SW 1271 (cell line): ENCODE measurements around the gene FBXW11.
"Not testable (repeated sequence)": the region's sequence is repeated elsewhere in the genome, so short reads cannot be mapped to it uniquely, and the experiment has no call there.

Experiments used
- DNase-seq, 2 experiments: peaks; one replicate each; lab custom pipeline; 2025; lab: John Stamatoyannopoulos, UW

FBXW11 gene

GRCh38 chr5:171954721-171955120 lies 51.7 kb downstream of the FBXW11 start:
- DNase-seq, result peak in 1 of 2 experiments; percentile 69

- peak in 1 of 2 experiments; percentile 69 for DNase-seq
Measured at GRCh38 chr5:171953860-171954701, 52.4 kb downstream of the FBXW11 start.

- DNase-seq, result no peak
Measured at GRCh38 chr5:171952021-171952420, 54.4 kb downstream of the FBXW11 start.

GRCh38 chr5:171951218-171951617 lies 55.2 kb downstream of the FBXW11 start:
- no peak for DNase-seq

- no peak for DNase-seq
Measured at GRCh38 chr5:171946000-171946781, 60.2 kb downstream of the FBXW11 start.

- DNase-seq, result no peak
Measured at GRCh38 chr5:171945476-171945875, 61.0 kb downstream of the FBXW11 start.

GRCh38 chr5:171945066-171945465 lies 61.4 kb downstream of the FBXW11 start:
- no peak for DNase-seq

- DNase-seq, result not testable (repeated sequence)
Measured at GRCh38 chr5:171942112-171942516, 64.3 kb downstream of the FBXW11 start.

- DNase-seq, result not testable (repeated sequence)
Measured at GRCh38 chr5:171941675-171942074, 64.8 kb downstream of the FBXW11 start.

- not testable (repeated sequence) for DNase-seq
Measured at GRCh38 chr5:171941275-171941674, 65.2 kb downstream of the FBXW11 start.

- no peak for DNase-seq
Measured at GRCh38 chr5:171939951-171940350, 66.5 kb downstream of the FBXW11 start.

GRCh38 chr5:171938358-171938757 lies 68.1 kb downstream of the FBXW11 start:
- DNase-seq, result no peak

- DNase-seq, result no peak
Measured at GRCh38 chr5:171937351-171937750, 69.1 kb downstream of the FBXW11 start.

- no peak for DNase-seq
Measured at GRCh38 chr5:171934586-171934985, 71.9 kb downstream of the FBXW11 start.

GRCh38 chr5:171931163-171931562 lies 75.3 kb downstream of the FBXW11 start:
- DNase-seq, result no peak

- DNase-seq, result no peak
Measured at GRCh38 chr5:171927345-171927941, 79.0 kb downstream of the FBXW11 start.

- DNase-seq, result no peak
Measured at GRCh38 chr5:171926311-171926710, 80.1 kb downstream of the FBXW11 start.

- DNase-seq, result no peak
Measured at GRCh38 chr5:171924493-171925122, 81.8 kb downstream of the FBXW11 start.

- DNase-seq, result no peak
Measured at GRCh38 chr5:171920765-171921391, 85.6 kb downstream of the FBXW11 start.

- DNase-seq, result not testable (repeated sequence)
Measured at GRCh38 chr5:171915700-171916099, 90.7 kb downstream of the FBXW11 start.

GRCh38 chr5:171914726-171915338 lies 91.6 kb downstream of the FBXW11 start:
- no peak for DNase-seq
